NCI-H460 (cell line): ENCODE measurements around the gene SMDT1. TPM values are rescaled to one million over a fixed set of nuclear protein-coding genes. Genes with fewer than 3 reads are reported as not detected.
"Not testable (repeated sequence)": the region's sequence is repeated elsewhere in the genome, so short reads cannot be mapped to it uniquely, and the experiment has no call there.

Experiments
- DNase-seq: peaks from one replicate; pipeline ENCODE4 v3.0.0-alpha.2; 2016; ENCODE audit warnings: low read depth; ENCODE audit errors: extremely low read depth
- total RNA-seq: library from RNA; depleted of rRNA; stranded (reverse); fragments of >200 nt; shearing (Covaris generic); gene quantifications from 2 replicates; pipeline ENCODE4 v1.2.3, GENCODE V29; 2014

Gene SMDT1
- total RNA-seq, 1 experiment from 2014 or later, result 16.7 TPM

DNA sequence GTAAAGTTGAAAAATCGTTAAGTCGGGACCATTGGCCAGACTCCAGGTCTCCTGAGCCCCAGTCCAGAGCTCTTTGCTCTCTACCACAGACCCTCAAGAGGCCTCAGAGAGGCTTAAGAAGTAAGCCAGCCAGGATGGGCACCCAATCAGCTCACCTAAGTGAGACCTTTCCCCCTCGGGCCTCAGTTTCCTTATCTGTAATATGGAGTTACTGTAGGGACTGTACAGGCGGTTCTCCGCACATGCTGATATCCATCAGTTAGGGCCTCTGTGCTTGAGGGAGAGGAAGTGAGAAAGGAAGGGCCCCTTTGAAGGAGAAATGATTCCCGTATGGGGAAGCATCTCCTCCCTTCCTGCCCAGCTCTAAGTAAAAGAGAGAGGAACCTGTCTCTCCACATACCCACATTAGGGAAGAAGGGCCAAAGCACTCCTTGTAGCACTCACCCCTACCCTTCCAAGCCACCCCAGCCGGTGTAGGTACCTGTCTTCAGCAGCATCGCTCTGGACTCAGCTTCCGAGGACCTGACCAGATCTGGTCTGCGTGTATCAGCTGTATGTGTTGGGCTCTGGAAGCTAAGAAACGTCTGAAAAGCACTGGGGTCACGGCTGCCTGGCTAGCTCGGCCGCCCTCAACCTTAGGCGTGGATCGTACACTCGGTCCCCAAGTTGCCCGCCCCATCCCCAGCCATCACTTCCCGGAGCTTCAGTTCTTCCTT, 9.5 kb upstream of the SMDT1 start:
- no peak for DNase-seq

DNA sequence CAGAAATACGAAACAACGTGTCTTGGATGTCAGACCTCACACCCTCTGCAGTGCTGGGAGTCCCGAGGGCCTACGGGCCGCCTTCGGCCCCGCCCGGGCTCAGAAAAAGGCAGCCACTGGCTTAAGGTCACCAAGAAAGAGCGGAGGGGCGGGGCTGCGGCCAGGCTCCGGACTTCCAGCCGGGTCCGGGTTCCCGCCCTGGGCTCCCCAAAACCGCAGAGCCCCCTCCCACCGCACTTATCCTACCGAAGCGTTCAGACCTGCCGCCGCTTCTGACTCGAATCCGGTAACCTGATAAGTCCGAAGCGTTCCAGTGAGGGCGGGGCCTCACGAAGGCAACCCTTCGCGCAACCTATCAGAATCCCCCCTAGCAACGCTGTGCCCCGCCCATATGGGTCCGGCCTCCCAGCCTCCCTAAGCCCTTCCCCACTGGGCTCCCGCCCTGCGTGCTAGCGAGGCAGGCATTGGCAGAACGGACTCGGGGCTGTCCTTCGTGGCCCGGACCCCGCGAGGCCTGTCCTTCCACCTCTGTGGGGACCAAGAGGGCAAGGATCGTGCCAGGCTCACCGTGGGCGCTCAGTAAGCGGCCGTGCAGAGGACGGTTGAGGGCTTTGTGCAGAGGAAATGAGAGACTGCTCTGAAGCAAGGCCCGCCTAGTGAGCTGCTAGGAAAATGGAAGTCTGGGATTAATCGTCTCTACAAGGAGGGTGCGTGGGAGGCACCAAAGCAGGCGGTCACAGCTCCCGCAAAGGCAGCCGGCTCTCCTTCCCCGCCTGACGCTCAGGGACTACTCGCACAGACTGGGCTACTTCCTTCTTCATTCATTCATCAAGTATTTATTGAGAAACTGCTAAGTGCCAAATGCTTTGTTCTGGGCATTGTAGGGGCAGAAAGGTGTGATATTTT, 8.7 kb upstream of the SMDT1 start, which contains the start of gene NAGA:
TSS of gene NAGA (minus strand) at position 296 of the 906 bp plus-strand sequence. CDS start 515 bp downstream, outside the sequence.
- peak; percentile 90 for DNase-seq

DNA sequence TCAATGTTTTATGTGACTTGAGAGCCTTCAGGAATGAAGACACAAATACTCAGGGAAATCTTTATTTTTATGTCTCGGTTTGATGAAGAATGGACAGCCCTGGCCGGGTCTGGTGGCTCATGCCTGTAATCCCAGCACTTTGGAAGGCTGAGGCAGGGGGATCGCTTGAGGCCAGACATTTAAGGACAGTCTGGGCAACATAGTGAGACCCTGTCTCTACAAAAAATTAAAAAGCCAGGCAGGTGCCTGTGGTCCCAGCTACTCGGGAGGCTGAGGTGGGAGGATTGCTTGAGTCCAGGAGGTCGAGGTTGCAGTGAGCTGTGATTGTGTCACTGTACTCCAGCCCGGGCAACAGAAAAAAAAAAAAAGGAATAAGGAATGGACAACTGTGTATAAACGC, 8.0 kb upstream of the SMDT1 start:
- not testable (repeated sequence) for DNase-seq

DNA sequence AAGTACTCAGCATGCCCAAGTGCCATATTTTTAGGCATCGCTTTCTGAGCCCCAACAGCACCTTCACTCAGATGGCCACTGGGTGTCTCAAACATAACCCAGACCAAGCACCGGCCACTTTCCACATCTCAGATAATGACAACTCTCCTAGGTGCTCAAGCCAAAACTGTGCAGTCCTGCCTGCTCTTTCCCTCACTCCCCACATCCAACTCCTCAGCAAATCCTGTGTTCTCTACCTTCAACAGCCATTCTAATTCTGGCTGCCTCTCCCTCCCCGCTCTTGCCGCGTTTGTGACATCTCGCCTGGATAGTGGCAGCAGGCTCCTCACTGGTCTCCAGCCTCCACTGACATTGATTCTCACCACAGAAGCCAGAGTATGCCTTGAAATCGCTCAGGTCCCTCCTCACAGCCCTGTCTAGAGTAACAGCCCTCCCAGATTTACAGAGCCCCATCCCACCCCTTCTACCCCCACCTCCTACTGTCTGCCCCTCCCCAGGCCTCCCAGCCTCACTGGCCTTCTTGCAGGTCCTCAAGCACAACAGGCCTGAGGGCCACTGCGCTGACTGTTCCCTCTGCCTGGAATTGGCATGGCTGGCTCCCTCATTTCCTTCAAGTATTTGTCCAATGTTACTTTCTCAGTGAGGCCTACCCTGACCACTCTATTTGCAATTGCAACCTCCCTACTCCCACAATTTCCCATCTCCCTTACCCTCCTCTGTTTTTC, 6.7 kb upstream of the SMDT1 start:
- no peak for DNase-seq

DNA sequence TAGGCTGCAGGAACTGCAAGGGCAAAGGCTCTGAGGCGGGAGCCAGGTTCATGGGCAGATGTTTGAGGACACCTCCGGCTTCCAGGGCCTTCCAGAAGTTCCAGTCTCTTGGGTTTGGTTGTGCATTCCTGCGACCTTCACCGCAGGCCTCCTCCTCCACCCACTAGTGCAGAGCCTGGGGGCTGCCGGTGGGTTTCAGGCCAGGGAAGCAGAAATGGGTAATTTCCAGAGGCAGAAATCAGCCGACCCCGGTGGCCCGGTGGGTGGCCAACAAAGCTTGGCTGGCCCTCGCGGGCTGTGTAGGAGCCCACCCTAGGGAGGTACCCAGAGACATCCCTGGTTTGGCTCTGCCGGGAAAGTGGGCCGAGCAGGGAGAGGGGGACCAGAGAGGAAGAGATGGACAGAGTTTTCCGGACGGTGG, 5.9 kb upstream of the SMDT1 start:
- no peak for DNase-seq

DNA sequence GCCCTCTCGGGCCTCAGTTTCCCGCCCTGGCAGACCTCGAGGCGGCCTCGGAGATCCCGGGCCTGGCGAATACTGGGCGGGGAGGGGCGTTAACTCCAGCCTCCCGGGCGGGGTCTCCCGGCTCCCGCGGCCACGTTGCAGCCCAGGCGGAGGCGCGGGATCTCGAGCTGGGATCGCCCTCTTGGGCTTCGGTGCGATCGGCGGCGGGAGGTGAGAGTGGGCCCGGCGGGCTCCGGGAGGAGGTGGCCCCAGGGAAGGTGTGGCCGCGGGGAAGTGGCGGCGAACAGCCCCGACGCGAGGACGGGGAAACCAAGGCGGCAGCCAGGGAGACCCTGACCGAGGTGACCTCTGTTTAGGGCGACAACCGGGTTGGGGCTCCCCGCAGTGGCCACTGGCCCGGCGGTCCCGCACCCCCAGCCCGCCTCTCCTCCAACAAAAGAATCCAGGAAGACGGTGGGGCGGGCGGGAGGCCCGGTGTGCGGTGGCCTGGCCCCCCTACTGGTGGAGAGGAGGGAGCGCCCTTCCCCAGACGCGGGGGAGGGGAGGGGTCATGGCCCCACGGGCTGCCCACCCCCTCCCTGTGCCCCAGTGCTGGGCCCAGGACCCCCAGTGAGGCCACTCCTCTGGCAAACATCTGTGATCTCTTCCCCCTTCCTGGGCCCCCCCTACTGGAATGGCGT, 5.2 kb upstream of the SMDT1 start, which contains the start of gene PHETA2:
TSS of gene PHETA2 (plus strand) at position 117 of the 680 bp plus-strand sequence. CDS start 3,046 bp downstream, outside the sequence.
- DNase-seq, result no peak

DNA sequence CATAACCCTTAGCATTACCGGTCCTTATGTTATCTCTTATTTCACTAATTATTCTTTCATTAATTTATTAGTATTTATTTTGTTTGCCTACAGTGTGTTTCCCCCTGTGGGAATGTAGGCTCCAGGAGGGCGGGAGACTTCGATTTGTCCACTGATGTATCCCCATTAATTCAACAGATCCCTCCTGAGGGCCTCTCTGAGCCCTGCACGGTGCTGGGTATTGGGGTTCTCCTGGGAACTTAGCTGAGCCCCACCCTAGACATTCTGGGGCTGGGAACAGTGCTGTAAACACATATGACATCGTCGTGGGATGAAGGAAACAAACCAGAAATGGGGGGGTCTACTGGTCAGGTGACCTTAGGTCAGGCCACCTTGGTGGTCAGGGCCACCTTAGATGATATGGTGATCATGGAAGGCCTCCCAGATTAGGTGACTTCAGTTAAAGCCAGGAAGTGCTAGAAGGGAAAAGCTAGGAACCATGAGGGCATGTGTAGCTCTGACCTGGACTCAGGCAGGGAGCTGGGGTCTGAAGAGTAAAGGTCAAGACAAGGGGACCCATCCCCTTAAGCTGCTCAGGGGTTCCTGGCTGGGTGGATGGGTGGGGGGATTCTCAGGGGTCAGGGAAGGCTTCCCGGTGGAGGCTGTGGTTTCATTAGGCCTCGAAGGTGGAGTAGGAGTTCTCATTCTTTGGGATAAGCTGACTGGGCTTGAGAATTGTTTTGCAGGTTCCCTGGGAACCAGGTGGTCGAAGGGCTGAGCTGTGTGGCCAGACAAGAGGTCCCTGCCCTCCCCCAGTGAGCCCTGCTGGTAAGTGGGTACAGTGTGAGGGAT, 4.4 kb upstream of the SMDT1 start:
- no peak for DNase-seq

DNA sequence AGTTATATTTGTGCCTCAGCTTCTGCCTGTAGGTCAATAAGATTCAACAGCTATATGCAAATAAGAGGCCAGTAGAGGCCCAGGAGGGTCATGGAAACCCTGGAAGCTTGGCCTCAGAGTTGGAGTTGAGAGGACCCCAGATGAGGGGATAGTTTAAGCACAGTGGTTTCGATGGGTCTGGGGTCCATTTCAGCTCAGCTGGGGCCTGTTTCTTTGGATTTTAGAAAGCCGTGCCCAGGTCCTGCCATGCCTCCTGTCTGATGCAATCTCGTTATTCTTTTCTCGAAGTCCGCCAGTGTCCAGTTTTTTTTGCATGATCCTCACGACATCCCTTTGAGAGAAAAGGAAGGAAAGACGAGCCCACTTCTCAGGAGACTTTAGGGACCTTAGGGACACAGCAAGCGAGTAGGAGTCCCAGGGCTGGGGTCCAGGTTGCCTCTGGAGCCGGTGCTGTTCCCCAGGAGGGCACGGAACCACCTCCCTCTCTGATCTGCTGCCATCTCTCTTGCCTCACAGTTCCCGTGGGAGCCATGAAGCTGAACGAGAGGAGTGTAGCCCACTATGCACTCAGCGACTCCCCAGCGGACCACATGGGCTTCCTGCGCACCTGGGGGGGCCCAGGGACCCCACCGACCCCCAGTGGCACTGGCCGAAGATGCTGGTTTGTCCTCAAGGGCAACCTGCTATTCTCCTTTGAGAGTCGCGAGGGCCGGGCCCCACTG, 2.6 kb upstream of the SMDT1 start:
- no peak for DNase-seq

DNA sequence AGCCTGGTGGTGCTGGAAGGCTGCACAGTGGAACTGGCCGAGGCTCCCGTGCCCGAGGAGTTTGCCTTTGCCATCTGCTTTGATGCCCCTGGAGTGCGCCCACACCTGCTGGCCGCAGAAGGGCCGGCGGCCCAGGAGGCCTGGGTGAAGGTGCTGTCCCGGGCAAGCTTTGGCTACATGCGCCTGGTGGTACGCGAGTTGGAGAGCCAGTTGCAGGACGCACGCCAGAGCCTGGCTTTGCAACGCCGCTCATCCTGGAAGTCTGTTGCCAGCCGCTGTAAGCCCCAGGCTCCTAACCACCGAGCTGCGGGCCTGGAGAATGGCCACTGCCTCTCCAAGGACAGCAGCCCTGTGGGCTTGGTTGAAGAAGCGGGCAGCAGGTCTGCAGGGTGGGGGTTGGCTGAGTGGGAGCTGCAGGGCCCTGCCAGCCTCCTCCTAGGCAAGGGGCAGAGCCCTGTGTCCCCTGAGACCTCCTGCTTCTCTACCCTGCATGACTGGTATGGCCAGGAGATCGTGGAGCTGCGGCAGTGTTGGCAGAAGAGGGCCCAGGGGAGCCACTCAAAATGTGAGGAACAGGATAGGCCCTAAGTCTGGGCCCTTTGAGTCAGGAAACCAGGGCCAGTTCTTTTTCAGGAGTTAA, 1.9 kb upstream of the SMDT1 start:
- no peak for DNase-seq

DNA sequence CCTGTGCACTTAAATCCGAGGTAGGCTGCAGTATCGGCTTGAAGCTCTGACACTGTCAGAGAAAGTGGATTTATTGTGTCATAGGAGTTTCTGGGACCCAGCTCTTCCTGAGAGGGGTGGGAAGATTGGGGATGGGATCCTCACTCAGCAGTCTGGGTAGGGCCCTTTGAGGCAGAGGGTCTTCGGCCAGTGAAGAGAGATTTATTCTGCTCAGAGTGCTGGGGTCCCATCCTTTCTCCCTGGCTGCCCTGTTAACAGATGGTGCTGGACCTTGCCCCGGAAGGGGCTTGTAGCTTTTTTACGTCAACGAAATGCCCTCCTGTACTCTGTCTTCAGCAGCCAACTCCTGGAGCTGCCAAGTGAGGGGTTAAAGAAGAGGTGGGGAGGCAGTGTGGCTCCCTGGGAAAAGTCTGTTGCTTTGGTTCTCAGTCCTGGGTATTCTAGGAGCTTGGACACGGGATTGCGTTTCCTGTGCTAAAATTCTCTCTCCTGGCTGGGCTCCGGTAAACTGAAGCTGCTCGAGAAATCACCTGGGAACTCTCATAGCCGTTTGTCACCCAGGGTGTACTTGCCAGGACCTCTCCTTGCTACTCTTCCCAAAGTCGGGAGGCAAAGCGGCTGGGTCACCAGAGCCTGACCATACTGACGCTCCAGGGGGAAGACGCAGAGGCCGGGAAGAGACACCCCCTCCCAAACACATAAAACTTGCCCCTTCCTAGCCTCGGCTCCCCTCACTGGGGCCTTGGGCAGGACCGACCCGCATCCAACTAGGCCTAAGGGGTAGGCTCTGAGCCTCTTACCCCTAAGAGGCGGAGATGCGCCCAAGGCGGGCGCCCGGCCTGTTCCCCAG, 806 bp upstream of the SMDT1 start:
- no peak for DNase-seq

DNA sequence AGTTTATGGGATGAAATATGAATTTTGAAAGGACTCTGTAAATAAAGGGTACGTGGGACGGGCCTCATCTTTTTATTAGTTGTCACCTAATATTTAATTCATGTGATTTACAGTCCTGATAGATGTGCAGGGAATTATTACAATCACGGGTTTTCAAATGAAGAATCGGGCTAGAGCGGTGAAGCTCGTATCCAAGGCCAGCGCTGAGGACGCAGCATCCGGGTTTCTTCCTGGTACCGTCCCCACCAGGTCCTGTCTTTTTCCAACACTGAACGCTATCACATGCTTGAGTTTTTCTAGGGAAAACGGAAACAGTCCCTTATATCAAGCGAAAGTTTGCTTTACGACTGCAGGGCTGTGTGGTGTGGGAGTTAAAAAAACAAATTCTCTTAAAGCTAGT, 787 bp downstream of the SMDT1 start:
- peak; percentile 17 for DNase-seq

DNA sequence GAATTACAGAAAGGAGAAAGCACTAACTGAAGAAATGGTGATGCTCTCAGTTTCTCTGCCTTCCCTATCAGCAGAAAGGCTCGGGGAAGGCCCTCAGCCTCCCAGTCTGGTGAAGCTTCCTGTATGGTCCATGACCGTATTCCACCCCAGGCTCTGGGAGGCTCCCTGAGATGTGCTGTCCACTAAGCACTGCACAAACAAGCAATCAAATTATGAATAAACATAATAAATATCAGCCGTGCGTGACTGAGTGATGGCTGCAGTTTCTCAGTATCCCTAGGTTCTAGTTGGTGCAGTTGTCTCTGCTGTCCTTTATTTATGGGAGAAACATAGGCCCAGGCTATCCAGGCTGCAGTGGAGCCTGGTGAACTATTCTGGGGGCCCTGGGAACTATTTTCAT, 3.6 kb downstream of the SMDT1 start:
- DNase-seq, result no peak

DNA sequence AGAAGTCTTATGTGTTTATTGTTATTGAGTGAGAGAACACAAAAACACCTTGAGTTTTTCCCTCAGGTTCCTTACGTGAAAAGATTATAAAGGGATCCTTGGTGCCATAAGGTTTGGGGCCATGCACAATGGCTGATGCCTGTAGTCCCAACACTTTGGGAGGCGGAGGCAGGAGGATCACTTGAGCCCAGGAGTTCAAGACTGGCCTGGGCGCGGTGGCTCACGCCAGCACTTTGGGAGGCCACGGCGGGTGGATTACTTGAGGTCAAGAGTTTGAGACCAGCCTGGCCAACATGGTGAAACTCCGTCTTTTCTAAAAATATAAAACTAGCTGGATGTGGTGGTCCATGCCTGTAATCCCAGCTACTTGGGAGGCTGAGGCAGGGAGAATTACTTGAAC, 5.4 kb downstream of the SMDT1 start:
- DNase-seq, result no peak

DNA sequence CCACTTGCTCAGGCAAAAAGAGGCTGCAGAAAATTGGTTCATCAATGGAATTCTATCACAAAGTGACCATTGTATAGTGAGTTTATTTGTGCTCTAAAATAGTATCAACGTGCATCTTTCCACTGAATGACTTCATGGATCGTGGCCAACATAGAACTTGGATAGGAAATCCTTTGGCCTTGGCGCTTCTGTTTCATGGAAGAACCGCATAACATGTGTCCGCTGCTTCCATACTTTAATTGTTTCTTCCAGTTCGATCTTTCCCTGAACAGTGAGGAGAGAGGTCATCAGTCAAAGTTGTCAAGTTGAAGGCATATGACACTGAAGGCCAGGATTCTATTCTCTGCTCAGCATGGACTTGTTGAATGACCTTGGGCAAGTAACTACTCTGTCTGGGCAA, 6.6 kb downstream of the SMDT1 start:
- DNase-seq, result no peak

DNA sequence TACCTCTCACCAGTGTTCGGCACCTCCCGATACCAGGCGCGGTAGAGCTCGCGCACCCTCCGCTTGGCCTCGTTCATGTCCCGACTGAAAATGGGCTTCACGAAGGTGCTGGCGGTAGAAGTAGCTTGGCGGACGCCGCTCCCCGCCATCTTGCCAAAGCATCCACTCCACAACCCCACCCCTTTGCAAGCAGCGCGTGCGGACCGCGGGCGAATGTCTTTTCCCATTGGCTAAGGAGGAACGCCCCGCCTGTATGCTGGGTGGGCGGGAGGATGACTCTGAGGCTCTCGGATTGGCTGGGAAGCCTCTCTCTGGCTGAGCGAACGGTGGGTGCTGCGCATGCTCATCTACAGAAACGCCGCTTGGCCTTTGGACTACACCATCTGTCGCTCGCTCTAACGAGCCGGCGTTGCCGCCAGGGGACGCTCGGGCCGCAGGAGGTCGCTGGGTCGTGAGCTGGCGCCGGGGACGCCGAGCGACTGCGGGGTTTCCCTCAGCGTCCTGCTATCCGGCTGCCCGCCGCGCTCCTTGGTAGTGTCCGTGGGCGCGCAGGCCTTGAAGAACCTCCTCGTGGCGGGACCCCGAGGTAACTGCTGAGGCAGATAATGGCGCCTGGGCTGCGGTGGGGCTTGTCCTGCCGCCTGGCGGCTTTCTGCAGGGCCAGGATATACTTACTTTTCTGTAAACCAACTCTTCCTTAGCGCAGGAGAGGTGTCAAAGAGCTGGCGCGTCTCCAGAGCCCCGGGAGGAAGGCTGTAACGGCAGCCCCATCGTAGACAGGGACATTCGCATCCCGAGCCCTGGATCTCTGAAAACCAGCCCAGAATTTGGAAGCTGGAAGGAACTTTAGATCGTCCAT, 11.3 kb downstream of the SMDT1 start, which contains the start of gene NDUFA6:
TSS of gene NDUFA6 (minus strand) at position 177 of the 859 bp plus-strand sequence. CDS start at position 149, 28 bp downstream.
- DNase-seq, result peak; percentile 97

DNA sequence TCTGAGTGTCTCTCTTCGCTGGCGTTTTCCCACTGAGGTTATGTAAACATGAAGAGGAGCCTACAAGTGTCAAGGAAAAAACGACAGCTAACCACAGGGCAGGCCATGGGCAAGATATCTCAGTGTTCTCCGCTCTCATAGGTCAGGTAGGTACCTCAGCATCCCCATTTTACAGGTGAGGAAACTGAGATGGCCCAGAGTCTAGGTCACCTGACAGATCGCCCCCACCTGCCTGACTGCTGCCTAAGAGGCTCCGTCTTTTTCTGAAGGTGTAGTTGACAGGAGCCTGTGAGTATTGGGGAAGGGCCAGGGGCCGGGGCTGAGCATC, 11.9 kb downstream of the SMDT1 start:
- DNase-seq, result no peak
